Measurements from ENCODE around the gene FOXP3.

The FOXP3 gene

DNA sequence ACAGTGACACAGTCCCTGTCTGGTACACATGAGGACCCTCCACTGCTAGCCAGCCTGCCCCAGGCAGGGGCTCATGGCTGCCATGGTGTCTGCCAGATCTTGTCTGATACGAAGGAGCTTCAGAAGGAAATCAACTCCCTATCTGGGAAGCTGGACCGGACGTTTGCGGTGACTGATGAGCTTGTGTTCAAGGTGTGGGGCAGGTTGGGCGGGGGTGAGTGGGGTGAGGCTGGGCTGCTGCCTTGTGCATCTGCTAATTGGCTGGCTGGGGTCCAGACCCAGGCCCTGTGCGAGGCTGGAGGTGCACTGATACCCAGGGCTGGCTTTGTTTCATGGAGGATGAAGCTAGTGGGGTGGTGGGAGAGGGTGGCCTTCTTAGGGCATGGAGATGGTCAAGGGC lies 15.4 kb downstream of the FOXP3 start:
- no peak for FAIRE-seq

DNA sequence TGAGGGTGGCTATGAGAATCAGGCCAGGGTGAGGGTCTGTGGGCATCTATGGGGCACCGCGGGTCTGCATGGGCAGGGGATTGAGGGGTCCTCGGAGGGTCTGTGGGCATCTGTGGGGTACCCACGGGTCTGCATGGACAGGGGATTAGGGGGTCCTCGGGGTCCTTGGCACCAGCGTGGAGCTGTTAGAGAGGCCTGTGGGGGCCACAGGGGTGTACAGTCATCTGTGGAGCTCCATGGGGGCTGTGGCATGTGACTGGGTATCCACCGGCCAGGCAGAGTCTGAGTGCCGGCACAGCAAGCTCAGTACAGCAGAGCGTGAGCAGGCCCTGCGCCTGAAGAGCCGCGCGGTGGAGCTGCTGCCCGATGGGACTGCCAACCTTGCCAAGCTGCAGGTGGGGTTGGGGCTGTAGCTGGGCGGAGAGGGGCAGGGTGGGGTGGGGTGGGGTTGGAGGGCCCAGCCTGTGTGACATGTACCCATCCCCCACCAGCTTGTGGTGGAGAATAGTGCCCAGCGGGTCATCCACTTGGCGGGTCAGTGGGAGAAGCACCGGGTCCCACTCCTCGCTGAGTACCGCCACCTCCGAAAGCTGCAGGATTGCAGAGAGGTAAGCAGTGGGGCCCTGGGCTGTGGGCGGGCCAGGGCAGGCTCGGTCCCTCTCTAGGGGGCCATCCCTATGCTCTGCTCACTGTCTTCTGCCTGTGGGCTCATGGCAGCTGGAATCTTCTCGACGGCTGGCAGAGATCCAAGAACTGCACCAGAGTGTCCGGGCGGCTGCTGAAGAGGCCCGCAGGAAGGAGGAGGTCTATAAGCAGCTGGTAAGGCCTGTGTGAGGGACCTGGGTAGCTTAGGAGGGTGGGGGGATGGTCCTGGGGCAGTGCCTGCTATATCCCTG lies 16.3 kb downstream of the FOXP3 start:
- FAIRE-seq = no peak

DNA sequence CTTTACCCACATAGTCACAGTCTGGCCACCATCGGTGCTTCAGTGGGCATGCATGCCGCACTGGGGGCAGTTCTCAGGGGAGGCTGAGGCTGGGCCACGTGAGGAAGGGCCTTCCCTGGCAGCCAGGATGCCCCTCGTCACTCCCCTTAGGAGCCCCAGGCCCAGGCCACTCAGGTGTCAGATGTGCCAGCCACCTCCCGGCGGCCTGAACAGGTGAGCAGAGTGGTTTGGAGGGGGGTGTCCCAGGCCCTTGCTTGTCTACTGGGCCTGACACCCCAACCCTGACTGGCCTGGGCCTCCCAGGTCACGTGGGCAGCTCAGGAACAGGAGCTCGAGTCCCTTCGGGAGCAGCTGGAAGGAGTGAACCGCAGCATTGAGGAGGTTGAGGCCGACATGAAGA lies 17.2 kb downstream of the FOXP3 start:
- FAIRE-seq = no peak

DNA sequence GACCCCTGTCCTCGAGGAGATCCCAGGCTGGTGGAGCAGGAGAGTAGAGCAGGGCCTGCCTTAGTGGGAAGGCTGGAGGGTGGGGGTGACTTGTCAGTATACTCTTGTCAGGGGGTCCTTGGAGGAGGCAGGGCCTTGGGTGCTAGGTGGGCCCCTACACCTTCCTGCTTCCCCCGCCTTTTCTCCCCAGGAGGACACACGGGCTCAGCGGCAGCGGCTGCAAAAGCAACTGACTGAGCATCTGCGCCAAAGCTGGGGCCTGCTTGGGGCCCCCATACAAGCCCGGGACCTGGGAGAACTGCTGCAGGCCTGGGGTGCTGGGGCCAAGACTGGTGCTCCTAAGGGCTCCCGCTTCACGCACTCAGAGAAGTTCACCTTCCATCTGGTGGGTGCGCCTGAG lies 18.0 kb downstream of the FOXP3 start:
- FAIRE-seq = no peak

DNA sequence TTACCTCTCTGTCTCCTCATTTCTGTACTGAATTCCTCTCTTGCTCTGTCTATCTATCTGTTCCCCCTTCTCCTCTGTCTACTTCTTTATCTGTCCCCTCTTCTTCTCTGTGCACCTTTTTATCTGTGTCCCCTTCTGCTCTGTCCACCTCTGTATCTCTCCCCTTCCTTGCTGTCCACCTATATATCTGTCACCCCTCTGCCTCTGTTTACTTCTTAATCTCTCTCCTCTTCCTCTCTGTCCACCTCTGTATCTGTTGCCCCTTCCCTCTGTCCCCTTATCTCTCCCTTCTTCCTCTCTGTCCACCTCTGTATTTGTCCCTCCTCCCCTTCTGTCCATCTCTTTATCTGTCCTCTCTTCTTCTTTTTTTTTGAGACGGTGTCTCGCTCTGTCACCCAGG lies 20.3 kb downstream of the FOXP3 start:
- no peak for FAIRE-seq

DNA sequence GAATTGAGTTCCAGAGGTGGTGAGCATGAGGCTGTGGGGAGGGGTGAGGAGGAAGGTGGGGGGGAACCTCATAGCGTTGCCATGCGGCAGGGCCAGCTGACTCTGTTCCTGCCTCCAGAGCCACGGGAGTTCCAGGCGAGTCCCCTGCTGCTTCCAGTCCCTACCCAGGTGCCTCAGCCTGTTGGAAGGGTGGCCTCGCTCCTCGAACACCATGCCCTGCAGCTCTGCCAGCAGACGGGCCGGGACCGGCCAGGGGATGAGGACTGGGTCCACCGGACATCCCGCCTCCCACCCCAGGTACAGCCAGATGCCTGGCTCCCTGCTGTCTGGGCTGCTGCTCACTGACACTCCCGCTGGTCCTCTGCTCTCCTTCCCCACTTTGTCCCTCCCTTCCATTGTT lies 21.3 kb downstream of the FOXP3 start:
- no peak for FAIRE-seq

DNA sequence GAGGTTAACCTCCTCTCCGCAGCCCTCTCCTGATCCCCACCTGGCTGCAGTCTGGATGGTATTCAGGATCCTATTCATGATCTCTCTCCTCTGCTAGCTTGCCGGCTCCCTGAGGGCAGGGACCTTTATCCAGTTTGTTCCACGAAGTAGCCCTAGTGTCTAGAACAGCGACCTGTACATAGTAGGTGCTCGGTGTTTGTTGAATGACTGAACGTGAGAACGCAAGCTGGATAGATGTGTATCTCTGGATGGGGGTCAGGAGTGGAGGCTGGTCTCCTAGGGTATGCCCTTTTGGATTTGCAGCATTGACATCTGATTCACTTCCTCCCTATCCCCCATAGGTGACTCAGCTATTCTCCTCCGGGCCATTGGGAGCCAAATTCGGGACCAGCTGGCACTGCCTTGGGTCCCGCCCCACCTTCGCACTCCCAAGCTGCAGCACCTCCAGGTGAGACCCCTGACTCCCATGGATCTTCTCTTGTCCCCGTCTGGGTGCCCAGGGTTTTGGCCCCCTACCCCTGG lies 21.9 kb downstream of the FOXP3 start:
- FAIRE-seq = no peak

DNA sequence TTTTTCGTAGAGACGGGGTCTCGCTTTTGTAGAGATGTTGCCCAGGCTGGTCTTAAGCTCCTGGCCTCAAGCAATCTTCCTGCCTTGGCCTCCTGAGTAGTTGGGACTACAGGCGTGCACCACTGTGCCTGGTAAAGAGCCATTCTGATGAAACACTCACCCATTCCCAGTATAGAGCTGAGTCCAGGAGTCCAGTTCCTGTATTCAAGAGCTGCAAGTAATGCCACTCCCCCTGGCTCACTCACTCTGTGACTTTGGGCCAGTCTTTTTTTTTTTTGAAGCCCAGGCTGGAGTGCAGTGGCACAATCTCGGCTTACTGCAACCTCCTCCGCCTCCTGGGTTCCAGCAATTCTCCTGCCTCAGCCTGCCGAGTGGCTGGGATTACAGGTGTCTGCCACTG lies 25.8 kb downstream of the FOXP3 start:
- FAIRE-seq = no peak

DNA sequence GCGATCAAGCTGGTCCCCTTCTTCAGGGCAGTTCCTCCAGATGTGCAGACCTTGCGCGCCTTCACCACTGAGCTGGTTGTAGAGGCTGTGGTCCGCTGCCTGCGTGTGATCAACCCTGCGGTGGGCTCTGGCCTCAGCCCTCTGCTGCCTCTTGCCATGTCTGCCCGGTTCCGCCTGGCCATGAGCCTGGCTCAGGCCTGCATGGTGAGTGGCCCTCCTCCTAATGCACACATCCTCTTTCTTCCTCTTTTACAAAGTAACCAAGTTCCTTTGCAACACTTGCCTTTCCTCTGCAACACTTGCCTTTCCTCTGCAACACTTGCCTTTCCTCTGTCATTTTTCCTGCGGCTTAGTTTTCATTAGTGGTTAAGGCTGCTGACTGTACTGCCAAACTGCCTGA lies 27.4 kb downstream of the FOXP3 start:
- no peak for FAIRE-seq

DNA sequence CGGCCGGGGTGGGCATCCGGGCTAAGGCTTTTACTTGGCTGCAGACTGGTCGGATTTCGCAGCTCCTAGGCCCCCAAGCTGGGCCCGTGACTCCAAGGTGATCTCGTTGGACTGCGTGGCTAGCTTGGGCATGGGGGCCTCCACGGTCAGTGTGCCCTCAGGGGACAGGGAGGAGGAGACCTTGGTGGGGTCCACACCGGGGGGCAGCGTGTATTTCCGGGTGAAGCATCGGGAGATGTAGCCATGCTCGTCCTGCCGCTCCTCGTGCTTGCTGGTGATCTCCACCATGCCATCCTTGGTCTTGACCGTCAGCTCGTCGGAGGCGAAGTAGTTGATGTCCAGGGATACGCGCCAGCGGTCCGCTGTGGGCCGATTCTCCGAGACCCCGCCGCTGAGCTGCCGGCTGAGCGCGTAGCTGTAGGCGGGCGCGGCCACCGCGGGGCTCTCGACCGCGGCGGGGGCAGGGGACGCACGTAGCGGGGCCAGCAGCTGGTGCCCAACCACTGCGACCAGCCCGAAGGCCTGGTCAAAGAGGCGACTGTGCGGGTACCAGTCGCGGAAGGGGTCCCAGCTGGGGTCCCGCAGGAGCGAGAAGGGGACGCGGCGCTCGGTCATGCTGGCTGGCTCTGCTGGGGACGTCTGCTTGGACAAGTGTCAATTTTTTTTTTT lies 30.5 kb downstream of the FOXP3 start:
- no peak for FAIRE-seq

DNA sequence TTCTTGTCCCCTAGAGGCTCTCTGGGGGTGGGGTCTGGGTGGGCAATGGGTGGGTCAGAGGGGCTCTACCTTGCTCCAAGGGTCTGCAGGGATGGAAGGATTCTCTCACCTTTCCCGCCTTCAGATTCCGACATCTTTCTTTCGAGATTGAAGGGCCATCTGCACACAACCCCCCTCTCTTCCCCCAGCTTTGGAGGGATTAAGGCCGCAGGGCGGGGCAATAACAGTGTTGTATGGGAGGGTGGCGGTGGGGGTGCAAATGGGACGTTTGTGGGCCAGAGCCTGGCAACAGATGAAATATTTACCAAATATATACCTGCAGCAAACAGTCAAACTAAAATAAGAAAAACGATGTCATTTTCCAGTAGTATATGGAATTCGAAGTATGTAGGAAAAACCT lies 31.3 kb downstream of the FOXP3 start, which contains the start of gene CACNA1F:
Gene CACNA1F (minus strand): TSS at position 165 of the 400 bp plus-strand sequence. CDS start 31 bp downstream, at position 134.
- FAIRE-seq = no peak

DNA sequence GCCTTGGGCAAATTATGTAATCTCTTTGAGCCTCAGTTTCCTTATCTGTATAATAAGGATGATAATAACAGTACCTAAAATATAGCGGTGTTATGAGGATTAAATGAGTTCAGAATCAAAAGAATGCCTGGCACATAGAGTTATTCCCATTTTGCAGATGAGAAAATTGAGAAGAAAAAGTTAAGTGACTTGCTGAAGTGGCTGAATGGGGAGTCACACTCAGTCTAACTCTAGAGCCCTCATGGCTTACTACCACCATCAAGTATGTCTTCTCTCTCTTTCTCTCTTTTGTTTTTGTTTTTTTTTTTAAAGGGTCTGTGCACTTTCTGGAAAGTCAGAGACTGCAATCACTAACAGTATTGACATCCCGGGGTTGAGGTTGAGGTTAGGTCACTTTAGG lies 32.0 kb downstream of the FOXP3 start:
- no peak for FAIRE-seq

DNA sequence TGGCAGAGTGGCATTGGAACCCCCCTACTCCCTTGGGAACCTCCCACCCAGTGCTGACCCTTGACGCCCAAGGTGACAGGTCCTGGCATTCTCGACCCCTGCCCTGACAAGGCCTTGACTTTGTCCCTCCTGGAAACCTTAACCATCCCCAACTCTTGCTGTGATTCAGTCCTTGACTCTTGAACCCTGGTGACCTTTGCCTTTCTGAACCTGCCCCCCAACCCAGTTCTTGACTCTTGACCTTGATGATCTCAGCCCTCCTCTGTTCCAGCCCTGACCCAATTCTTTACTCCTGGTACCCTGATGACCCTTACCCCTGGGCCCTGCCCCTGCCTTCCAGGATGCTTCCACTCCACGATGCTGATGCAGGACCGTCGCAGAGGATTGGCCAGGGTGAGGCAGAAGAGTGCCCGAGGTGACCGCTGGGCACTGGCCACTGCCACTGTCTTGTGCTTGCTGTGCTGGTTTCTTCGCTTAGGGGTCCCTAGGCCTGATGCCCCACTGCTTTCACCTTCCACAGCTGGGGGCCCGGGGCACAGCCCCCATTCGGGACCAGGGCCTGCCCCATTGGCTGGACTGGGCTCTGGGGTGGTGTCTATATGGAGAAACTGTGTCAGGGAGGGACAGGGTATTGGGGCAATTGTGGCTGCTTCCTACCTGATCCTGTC lies 33.0 kb downstream of the FOXP3 start:
- FAIRE-seq = no peak

DNA sequence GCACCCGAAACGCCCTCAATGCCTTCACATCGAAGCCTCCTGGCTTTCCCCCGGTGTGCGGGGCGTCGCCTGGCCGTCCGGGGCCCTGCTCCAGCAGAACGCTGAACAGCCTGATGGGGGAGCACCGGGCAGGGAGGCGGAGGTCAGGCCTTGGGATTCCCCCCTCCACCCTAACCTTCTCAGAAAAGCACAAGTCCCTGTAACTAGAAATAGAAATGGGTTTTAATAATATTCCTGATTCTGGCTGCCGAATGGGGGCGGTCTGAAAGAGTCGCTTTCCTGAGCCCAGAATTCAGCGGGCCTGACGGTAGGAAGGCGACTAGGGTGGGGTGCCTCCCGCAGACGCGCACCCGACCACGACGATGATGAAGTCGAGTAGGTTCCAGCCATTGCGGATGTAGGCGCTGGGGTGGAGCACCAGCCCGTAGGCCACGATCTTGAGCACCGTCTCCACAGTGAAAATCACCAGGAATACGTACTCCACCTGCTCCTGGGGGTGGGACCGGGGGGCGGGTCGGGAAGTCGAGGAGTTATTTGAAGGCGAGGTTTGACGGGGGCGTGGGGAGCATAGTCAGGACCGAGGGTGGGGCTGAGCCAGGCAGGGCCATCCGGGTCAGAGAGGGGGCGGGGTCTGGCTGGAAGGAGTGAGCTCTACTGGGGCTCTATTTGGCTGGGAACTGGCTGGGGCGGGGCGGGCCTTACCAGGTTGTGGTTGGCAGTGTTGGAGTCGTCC lies 33.8 kb downstream of the FOXP3 start:
- FAIRE-seq = no peak

DNA sequence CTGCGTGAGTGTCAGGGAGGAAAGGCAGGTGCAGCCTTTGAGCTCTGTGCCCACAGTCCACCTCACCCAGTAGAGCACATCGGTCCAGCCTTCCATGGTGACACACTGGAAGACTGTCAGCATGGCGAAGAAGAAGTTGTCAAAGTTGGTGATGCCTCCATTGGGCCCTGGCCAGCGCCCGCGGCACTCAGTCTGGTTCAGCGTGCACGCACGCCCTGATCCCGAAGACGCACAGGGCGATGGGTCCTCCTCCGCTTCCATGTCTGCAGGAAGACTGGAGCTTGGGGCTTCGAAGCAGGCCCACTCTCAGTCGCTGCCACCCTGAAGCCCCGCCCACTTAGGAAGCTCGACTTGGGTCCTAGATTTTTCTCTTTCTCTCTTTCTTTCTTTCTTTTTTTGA lies 36.3 kb downstream of the FOXP3 start:
- no peak for FAIRE-seq

DNA sequence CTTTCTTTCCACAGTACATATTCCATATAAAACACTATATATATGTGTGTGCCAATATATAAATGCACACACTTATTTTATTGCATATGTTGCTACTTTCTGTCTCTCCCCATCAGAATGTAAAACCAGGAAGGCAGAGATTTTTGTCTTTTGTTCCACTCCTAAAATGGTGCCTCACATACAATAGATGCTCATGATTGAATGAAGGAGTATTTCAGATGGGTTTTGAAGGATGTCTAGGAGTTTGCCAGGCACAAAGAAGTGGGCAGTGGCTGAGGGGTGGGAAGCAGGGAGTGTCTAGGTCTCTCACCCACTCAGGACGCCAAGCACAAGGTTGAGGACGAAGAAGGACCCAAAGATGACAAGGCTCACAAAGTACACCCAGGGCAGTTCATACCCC lies 36.8 kb downstream of the FOXP3 start:
- no peak for FAIRE-seq

DNA sequence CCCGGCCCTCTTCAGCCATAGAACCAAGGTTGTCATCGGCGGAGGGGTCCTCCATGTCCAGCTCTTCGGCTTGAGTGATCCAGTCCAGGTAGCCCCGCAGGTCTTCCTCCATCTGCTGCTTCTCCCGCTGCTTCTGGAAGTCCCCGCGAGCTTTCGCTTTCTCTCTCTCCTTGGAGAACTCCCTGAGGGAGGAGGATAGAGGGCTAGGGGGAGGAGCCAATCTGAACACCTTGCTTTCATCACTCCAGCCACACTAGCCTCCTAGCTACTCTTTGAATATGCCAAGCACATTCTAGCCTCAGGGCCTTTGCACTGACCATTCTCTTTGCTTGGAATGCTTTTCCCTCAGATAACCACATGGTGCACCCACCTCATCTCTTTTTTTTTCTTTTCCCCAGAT lies 37.6 kb downstream of the FOXP3 start:
- FAIRE-seq = no peak

DNA sequence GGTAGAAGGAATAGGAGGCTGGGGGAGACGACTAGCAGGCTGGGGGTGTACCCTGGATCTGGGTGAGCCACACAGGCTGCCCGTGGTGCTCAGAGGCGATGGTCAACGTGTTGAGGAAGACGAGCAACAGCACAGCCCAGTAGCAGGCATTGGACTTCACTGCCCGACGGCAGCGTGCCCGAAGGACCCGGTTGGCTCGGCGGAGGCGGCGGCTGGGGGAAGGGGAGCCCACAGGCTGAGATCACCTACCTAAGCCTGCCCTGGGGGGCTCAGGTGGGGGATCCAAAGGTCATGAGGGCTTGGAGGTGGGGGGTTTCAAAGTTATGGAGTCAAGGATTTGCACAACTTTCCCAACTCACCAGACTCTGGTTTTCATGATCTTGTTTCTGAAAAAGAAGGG lies 38.7 kb downstream of the FOXP3 start:
- no peak for FAIRE-seq

DNA sequence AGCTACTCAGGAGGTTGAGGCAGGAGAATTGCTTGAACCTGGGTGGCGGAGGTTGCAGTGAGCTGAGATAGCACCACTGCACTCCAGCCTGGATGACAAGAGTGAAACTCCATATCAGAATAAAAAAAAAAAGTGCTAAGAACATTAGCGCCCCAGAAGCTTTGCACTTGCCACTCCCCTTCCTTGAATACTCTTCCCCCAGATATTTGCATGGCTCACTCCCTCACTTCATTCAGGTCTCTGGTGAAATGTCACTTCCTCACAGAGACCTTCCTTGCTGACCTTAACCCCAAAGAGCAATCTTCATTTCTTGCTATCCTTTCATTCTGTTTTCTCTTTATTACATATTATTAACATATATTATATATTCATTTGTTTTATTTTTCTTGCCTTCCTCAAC lies 42.6 kb downstream of the FOXP3 start:
- FAIRE-seq = no peak

DNA sequence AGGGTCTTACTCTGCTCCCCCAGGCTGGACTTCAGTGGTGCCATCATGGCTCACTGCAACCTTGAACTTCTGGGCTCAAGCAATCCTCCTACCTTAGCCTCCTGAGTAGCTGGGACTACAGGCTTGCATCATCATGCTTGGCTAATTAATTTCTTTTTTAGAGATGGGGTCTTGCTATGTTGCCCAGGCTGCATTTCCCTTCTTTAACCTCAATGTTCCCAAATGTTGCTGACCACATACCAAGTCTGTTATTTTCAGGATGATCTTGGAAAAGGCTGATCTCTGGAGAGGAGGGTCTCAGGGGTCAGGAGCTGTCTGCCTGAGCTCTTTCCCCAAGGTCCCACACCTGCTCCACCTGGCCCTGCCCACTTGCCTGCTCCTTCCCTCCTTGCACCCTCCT lies 44.4 kb downstream of the FOXP3 start:
- FAIRE-seq = no peak

DNA sequence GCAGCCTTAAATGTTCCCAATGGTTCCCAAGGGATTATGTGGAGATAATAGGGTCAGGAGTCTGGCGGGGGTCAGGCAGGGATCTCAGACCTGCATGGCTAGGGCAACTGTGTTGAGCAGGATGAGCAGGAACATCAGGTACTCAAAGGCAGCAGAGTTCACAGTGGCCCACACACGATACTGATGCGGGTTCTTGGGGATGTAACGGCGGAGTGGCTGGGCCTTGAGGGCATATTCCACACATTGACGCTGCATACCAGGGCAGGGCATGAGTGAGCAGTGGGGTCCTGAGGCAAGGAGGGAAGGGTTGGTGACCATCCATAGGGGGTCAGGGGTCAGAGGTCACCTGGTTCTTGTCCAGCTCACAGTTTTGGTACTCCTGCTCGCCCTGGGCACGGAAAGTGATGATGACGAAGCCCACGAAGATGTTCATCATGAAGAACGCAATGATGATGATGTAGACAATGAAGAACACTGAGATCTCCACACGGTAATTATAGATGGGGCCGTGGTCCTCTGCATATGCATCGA lies 49.4 kb downstream of the FOXP3 start:
- no peak for FAIRE-seq

DNA sequence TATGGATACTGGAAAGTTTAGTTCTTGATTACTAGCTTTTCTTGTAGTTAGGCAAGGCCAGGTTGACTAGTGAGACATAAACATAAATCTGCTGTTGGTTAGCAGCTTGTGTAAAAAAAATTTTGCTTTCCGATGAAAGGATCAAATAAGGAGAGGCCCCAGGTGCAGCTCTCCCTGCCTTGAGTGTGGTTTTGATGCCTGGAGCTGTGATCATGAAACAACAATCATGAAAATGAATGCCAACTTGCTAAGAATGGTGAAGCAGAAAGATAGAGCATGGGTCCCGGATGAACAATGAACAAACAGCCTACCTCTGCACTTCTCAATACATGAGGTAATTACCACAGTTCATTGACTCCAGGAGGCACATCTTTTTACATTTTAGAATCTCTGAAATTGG lies 50.1 kb downstream of the FOXP3 start:
- no peak for FAIRE-seq

DNA sequence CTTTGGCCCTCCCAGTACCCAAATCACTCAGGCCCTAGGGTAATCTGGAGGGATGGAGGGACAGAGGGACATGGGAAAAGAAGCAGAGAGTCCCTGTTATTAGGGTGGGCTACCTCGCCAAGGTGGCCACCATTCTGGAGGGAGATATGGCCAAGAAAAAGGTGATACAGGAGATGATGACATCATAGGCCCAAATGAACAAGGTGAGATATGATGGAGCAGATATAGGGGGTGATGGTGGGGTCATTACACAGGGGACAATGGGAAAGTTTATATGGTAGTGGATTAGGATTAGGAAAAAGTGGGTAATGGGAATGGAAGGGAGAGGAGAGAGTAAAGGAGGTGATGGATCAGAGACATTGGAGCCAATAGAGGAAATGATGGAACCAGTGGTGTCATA lies 51.6 kb downstream of the FOXP3 start:
- FAIRE-seq = no peak

Measured in TTC549 (cell line).